D341Med (cell line): ENCODE data around the gene NID2.
A peak's percentile ranks its signal among the peaks of the same experiment; 100 is the strongest.

Experiments
- DNase-seq: peaks from one replicate; pipeline ENCODE4 v3.0.0; 2012; ENCODE audit warnings: low spot score

The NID2 gene

GRCh38 chr14:52025310-52025709 is 43.5 kb downstream of the NID2 start:
- no peak for DNase-seq

- no peak for DNase-seq
These were observed 45.3 kb downstream of the NID2 start for GRCh38 chr14:52023518-52023917.

GRCh38 chr14:52021957-52022600 is 46.8 kb downstream of the NID2 start:
- DNase-seq = no peak

GRCh38 chr14:52020866-52021717 is 47.8 kb downstream of the NID2 start:
- no peak for DNase-seq

GRCh38 chr14:52020161-52020714 is 48.6 kb downstream of the NID2 start:
- DNase-seq = no peak

- no peak for DNase-seq
These were observed 49.9 kb downstream of the NID2 start for GRCh38 chr14:52018970-52019369.

- DNase-seq = no peak
These were observed 50.6 kb downstream of the NID2 start for GRCh38 chr14:52018252-52018651.

- no peak for DNase-seq
These were observed 53.3 kb downstream of the NID2 start for GRCh38 chr14:52015411-52016030.

GRCh38 chr14:52014601-52015267 is 54.1 kb downstream of the NID2 start:
- DNase-seq = no peak

GRCh38 chr14:52013984-52014600 is 54.8 kb downstream of the NID2 start:
- peak; percentile 56 for DNase-seq

- no peak for DNase-seq
These were observed 56.2 kb downstream of the NID2 start for GRCh38 chr14:52012635-52013034.

GRCh38 chr14:52011523-52011922 is 57.3 kb downstream of the NID2 start:
- no peak for DNase-seq

GRCh38 chr14:52010173-52010693 is 58.6 kb downstream of the NID2 start:
- DNase-seq = no peak

GRCh38 chr14:52008136-52008535 is 60.7 kb downstream of the NID2 start:
- DNase-seq = no peak

- DNase-seq = no peak
These were observed 61.2 kb downstream of the NID2 start for GRCh38 chr14:52007637-52008036.

GRCh38 chr14:52007211-52007610 is 61.6 kb downstream of the NID2 start:
- DNase-seq = no peak

GRCh38 chr14:52006361-52006760 is 62.5 kb downstream of the NID2 start:
- DNase-seq = no peak

GRCh38 chr14:52005625-52006024 is 63.2 kb downstream of the NID2 start:
- DNase-seq = no peak

- DNase-seq = no peak
These were observed 65.5 kb downstream of the NID2 start for GRCh38 chr14:52003324-52003723.

- DNase-seq = no peak
These were observed 66.3 kb downstream of the NID2 start for GRCh38 chr14:52002542-52002941.

- DNase-seq = no peak
These were observed 68.2 kb downstream of the NID2 start for GRCh38 chr14:52000696-52001095.
